NCI-H748 (cell line): ENCODE measurements around the gene PROX1.

Experiments used
- DNase-seq: peaks from one replicate; lab custom pipeline; 2025; ENCODE audit not compliant: unreplicated experiment; lab: John Stamatoyannopoulos, UW

Gene PROX1

GRCh38 chr1:213997038-213997771 is 9.4 kb downstream of the PROX1 start:
- DNase-seq, result no peak

- DNase-seq, result no peak
Observed at GRCh38 chr1:213997772-213998107, 10.0 kb downstream of the PROX1 start.

GRCh38 chr1:213998785-213999184 is 11.0 kb downstream of the PROX1 start:
- DNase-seq, result no peak

- no peak for DNase-seq
Observed at GRCh38 chr1:213999732-214000131, 12.0 kb downstream of the PROX1 start.

- peak; percentile 84 for DNase-seq
Observed at GRCh38 chr1:214002060-214002459, 14.3 kb downstream of the PROX1 start.

GRCh38 chr1:214002472-214002871 is 14.7 kb downstream of the PROX1 start:
- peak; percentile 84 for DNase-seq

- DNase-seq, result no peak
Observed at GRCh38 chr1:214003233-214003632, 15.5 kb downstream of the PROX1 start.

- no peak for DNase-seq
Observed at GRCh38 chr1:214004014-214004413, 16.2 kb downstream of the PROX1 start.

GRCh38 chr1:214004795-214005194 is 17.0 kb downstream of the PROX1 start:
- DNase-seq, result no peak

GRCh38 chr1:214005708-214006107 is 17.9 kb downstream of the PROX1 start:
- DNase-seq, result no peak

- no peak for DNase-seq
Observed at GRCh38 chr1:214006845-214007244, 19.1 kb downstream of the PROX1 start.

- DNase-seq, result no peak
Observed at GRCh38 chr1:214008347-214008746, 20.6 kb downstream of the PROX1 start.

GRCh38 chr1:214008791-214009422 is 21.1 kb downstream of the PROX1 start:
- no peak for DNase-seq

GRCh38 chr1:214009423-214010196 is 21.8 kb downstream of the PROX1 start:
- no peak for DNase-seq

GRCh38 chr1:214010197-214010573 is 22.4 kb downstream of the PROX1 start:
- no peak for DNase-seq

- no peak for DNase-seq
Observed at GRCh38 chr1:214010717-214011116, 22.9 kb downstream of the PROX1 start.

GRCh38 chr1:214012418-214012817 is 24.6 kb downstream of the PROX1 start:
- no peak for DNase-seq

GRCh38 chr1:214013614-214014377 is 26.0 kb downstream of the PROX1 start:
- DNase-seq, result no peak

GRCh38 chr1:214014730-214015129 is 27.0 kb downstream of the PROX1 start:
- DNase-seq, result no peak

- DNase-seq, result no peak
Observed at GRCh38 chr1:214017191-214017982, 29.6 kb downstream of the PROX1 start.
